Left forelimb (tissue), 1 donor: Measurements from ENCODE around the gene PDE3A.
"Not testable (repeated sequence)": the region's sequence is repeated elsewhere in the genome, so short reads cannot be mapped to it uniquely, and the experiment has no call there.

Source experiments
- DNase-seq: peaks from one replicate; pipeline ENCODE4 v3.0.0-alpha.2; 2018; ENCODE audit warnings: low spot score

PDE3A gene

GRCh38 chr12:20551742-20552442, 183.6 kb downstream of the PDE3A start:
- DNase-seq = not testable (repeated sequence)

DNA sequence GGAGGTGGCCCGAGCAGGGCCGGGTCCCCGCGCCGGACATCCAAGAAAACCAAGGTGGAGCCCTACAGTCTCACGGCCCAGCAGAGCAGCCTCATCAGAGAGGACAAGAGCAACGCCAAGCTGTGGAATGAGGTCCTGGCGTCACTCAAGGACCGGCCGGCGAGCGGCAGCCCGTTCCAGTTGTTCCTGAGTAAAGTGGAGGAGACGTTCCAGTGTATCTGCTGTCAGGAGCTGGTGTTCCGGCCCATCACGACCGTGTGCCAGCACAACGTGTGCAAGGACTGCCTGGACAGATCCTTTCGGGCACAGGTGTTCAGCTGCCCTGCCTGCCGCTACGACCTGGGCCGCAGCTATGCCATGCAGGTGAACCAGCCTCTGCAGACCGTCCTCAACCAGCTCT, 184.2 kb downstream of the PDE3A start:
- not testable (repeated sequence) for DNase-seq

DNA sequence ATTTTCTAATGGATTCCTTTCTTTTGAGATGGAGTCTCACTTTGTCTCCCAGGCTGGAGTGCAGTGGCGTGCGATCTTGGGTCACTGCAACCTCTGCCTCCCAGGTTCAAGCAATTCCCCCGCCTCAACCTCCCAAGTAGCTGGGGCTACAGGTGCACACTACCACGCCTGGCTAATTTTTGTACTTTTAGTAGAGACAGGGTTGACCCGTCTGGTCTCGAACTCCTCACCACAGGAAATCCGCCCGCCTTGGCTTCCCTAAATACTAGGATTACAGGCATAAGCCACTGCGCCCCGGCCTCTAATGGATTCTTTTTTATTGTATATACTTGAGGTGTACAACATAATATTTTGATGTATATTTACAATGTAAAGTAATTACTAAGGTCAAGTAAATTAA, 186.7 kb downstream of the PDE3A start:
- DNase-seq = no peak

DNA sequence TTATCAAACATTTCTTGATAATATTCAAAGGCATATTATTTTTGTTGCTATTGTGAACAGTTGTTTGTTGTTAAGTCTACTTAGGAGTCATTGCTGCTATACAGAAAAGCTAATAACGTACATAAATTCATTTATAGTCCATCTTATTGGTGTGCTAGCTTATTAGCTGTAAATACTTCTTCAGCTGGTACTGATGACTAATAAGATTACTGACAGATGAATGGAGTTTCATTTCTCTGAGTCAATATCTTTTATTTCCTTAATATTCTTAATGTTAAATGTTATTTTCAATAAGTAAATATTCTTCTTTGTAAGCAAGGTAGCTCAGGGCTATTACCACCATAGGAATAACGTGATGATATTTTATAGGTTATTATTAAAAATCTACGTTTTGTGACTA, 187.4 kb downstream of the PDE3A start:
- DNase-seq = no peak

DNA sequence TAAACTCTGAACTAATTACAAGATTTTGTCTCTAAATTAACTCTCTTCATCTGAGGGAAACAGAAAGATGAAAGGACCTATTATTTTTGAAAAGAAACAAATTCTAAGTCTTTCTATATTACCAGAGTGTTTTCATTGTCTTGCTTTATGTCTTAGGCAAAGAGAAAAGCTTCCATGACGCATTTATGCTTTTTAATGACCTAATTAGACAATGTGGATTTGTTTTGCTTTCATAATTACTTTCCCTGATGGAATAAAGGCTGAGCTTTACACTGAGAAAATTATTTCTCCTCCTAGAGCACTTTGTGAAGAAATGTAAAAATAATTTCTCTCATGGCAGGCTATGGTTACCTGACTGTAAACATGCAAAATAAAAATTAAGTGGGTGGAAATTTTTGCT, 188.8 kb downstream of the PDE3A start:
- no peak for DNase-seq

GRCh38 chr12:20560935-20561334, 192.6 kb downstream of the PDE3A start:
- DNase-seq = no peak

DNA sequence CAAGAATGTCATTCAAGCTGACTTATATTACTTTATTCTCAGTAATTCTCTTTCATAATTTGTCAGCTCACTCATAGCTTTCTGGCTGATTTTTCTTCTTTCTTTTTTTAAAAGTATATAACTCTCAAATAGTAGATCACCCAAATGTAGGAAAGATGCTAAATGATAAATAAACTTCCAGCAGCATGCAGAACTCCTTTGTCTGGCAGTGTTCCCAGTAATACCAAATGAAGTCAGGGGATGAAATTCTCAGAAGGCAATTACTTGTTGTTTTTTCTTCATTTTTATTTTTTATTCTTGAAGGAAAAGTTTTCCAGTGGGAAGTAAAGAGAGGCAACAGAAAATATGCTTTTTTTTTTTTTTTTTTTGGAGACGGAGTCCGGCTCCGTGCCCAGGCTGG, 193.5 kb downstream of the PDE3A start:
- no peak for DNase-seq

DNA sequence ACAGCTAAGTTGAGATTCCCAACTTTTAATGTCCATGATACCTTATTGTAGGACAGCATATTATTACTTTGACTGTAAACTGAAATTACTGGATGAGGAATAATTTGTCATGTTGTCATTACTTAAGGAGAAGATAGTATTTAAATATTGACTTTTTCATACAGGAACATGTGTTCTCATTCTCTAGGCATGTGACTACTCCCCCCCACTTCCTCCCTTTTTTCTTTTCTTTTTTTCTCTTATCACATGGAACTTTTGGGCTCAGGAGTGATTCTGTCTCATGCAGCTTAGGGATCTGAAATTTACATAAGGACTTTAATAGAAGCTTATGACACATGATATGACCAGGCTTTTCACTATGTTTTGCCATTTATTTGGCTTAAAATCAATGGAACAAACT, 199.1 kb downstream of the PDE3A start:
- DNase-seq = no peak

DNA sequence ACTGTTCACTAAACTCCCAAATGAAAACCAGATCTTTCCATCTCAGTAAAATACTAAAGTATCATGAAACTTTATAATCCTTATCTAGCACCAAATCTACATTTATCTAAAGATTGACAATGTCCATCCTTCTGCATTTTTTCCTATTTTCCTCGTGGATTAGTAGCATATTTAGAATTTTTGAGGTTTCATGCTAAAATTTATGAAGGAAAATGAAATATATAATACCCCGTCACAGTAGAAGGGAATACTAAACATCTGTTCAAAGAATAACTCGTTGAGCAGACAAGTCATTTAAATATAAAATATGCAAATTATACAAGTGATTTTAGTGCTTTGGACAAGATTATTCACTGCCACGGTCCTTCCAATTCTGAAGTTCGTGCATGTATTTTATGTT, 204.1 kb downstream of the PDE3A start:
- DNase-seq = no peak

DNA sequence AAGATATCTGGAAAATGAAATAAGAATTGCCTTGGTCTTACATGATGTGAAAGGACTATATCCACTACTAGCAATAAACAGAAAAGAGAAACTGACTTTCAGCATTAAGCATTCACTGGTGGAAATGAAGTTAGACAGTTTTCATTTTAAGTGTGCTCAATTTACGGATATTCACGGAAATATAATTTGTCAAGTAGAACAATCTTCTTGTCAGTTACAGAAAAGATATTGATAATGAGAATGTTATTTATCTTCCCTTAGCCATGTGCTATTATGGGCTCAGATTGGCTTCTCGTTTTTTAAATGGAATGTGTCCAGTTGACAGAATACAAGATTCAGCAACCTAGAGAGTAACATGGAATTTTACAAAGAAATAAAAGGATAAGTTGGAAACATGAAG, 208.2 kb downstream of the PDE3A start:
- no peak for DNase-seq

GRCh38 chr12:20577054-20577453, 208.7 kb downstream of the PDE3A start:
- no peak for DNase-seq

DNA sequence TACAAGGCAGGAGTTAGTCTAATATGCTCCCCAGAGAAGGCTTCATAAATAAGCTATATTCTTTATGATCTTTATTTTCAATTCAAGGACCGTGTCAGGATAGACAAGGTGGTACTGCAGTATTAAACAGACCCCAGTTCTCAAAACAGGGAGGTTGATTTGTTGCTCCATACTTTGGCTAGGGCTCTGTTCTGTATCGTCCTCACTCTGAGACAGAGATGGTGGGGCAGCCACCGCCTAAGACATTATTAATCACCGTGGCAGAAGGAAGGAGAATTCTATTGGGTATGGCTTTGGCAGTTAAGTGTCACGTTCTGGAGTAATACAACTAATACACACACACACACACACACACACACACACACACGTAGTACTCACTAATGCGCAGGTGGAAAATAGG, 209.8 kb downstream of the PDE3A start:
- no peak for DNase-seq

GRCh38 chr12:20585055-20585625, 216.8 kb downstream of the PDE3A start:
- DNase-seq = no peak

DNA sequence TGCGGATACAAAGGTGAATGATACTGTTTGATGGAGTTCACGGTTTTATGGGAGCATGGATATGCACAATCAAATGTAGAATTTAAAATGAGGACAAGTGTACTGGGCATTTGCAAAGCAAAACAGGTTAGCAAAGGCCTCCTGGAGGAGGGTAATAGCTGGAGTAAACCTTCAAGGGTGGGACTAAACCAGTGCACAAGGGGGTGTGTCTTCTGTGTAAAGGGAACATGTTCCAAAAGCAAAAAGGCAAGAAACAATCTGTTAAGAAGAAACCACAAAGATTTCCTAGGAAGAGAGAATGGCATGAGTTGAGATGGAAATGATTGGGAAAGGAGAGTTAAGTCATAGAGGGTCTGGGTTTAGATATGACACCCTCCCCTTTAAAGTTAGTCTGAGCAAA, 217.6 kb downstream of the PDE3A start:
- DNase-seq = no peak

GRCh38 chr12:20588042-20588441, 219.7 kb downstream of the PDE3A start:
- no peak for DNase-seq

DNA sequence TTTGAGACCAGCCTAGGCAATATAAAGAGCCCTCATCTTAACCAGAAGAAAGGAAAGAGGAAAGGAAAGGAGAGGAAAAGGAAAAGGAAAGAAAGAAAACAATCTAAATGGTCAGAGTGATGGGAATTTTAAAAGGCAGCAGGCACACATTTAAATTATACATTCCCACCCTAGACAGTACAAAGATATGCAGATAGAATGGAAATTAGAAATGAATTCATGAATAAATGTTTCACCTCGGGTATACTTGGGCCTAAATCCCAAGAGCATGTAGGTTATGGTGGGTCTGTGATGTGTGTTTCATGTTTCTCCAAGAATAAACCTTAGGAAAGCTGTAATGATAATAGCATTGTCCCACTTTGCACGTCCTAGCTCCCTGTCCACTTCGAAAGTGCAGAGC, 222.2 kb downstream of the PDE3A start:
- DNase-seq = no peak

- DNase-seq = no peak
Observed at GRCh38 chr12:20592556-20592955, 224.2 kb downstream of the PDE3A start.

- no peak for DNase-seq
Observed at GRCh38 chr12:20593611-20594010, 225.3 kb downstream of the PDE3A start.

- DNase-seq = no peak
Observed at GRCh38 chr12:20596061-20596460, 227.7 kb downstream of the PDE3A start.

DNA sequence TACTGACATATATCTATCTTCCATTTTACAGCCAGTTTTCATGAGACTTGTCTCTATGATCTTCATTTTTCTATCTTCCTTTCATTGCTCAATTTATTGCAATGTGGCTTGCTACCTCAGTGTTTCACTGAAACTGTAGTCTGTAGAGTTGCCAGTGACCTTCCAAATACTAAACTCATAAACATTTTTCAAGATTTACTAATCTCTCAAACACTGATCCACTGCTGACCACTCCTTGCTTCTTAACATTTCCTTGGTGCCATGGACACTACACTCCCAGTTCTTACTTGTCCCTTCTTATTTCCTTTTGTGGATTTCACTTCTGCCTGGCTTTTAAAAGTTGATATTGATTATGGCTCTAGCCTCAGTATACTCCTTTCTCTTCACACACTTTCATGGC, 231.4 kb downstream of the PDE3A start:
- DNase-seq = no peak

- no peak for DNase-seq
Observed at GRCh38 chr12:20601668-20602280, 233.4 kb downstream of the PDE3A start.

- no peak for DNase-seq
Observed at GRCh38 chr12:20602641-20603391, 234.5 kb downstream of the PDE3A start.
